Fibroblast of lung (primary cell): ENCODE data around the gene LIPH.

Experiments
- CTCF ChIP-seq, 2 donors: IDR thresholded peaks in 1 of 2; conservative IDR thresholded peaks in 1 of 2; 1 replicate in 1 of 2; 2 replicates in 1 of 2; pipeline ENCODE4 v1.5.1; 2011 to 2012; ENCODE audit warnings: low read length in 2 of 2, control low read depth in 1 of 2, inconsistent platforms in 1 of 2, low read depth in 1 of 2, mild to moderate bottlenecking in 1 of 2
- EZH2 ChIP-seq: IDR thresholded peaks from 2 replicates; pipeline ENCODE4 v1.5.1; 2012; ENCODE audit warnings: low read length, control low read depth, mild to moderate bottlenecking; ENCODE audit errors: missing control alignments

GRCh38 chr3:185519021-185519420 is 33.4 kb downstream of the LIPH start:
- TF ChIP-seq EZH2 (no peak), CTCF (conservative IDR thresholded peaks at IDR 0.05 in 1 of 2, IDR thresholded peaks at IDR 0.05 in 1 of 2; ENCODE audit: low read depth in 1 of 2, low read length in 2 of 2) (no peak)
